ENCODE results near the gene CCL28.
"Not testable (repeated sequence)": the region's sequence is repeated elsewhere in the genome, so short reads cannot be mapped to it uniquely, and the experiment has no call there.

The CCL28 gene

GRCh38 chr5:43409809-43410271 lies 2.4 kb downstream of the CCL28 start:
- Histone ChIP-seq H3K4me1 (no peaks in the 10 kb centered on the region), H3K27me3 (no peaks in the 10 kb centered on the region), H3K36me3 (no peaks in the 10 kb centered on the region), H3K4me3 (no peak overlapping the region), H3K27ac (no peak overlapping the region), H3K9me3 (no peaks in the 10 kb centered on the region)
- TF ChIP-seq CTCF (IDR thresholded peaks at IDR 0.05) = no peak
- DNase-seq = no peak
- intact Hi-C loops (cut with DNase I; ENCODE audit: low total_unique reads) = no loop called here

DNA sequence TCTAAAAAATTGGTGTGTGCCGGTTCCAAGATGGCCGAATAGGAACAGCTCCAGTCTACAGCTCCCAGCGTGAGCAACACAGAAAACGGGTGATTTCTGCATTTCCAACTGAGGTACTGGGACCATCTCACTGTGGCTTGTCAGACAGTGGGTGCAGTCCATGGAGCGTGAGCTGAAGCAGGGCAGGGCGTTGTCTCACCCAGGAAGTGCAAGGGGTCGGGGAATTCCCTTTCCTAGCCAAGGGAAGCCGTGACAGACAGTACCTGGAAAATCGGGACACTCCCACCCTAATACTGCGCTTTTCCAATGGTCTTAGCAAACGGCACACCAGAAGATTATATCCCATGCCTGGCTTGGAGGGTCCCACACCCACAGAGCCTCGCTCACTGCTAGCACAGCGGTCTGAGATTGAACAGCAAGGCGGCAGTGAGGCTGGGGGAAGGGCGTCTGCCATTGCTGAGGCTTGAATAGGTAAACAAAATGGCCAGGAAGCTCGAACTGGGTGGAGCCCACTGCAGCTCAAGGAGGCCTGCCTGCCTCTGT lies 9.6 kb downstream of the CCL28 start:
- DNase-seq; H3K27ac ChIP-seq; H3K36me3 ChIP-seq; H3K27me3 ChIP-seq; H3K4me1 ChIP-seq; H3K9me3 ChIP-seq; H3K4me3 ChIP-seq; intact Hi-C loops (cut with DNase I; ENCODE audit: low total_unique reads): not testable (repeated sequence)

- DNase-seq = no peak
- Histone ChIP-seq H3K4me3 (no peak overlapping the region), H3K4me1 (peaks cover 0 to 5% (median 0%) of the 10 kb centered on the region in 4 donors), H3K36me3 (no peaks in the 10 kb centered on the region), H3K27me3 (no peaks in the 10 kb centered on the region), H3K9me3 (no peaks in the 10 kb centered on the region), H3K27ac (no peak overlapping the region)
- intact Hi-C loops (cut with DNase I; ENCODE audit: low total_unique reads) = no loop called here
- no peak for TF ChIP-seq CTCF (IDR thresholded peaks at IDR 0.05)
Observed at GRCh38 chr5:43401827-43402226, 10.4 kb downstream of the CCL28 start.

DNA sequence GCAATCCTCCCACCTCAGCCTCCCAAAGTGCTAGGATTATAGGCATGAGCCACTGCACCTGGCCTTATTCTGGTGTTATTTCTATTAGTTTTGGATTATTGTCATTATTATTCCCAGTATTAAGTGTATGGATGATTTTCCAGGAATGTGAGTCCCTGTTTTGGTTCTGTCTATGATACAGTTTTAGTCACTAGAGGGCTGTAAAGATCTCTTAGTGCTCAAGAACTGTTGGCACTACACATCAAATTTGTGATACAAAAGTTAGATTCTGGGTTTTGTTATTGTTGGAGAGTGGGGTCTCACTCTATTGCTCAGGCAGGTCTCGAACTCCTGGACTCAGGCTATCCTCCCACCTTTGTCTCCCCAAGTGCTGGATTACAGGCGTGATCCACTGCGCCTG lies 12.1 kb downstream of the CCL28 start:
- intact Hi-C loops (cut with DNase I; ENCODE audit: low total_unique reads) = no loop called here
- Histone ChIP-seq H3K9me3 (no peaks in the 10 kb centered on the region), H3K4me3 (no peak overlapping the region), H3K27ac (no peak overlapping the region), H3K27me3 (no peaks in the 10 kb centered on the region), H3K4me1 (peaks cover 0 to 5% (median 0%) of the 10 kb centered on the region in 4 donors), H3K36me3 (no peaks in the 10 kb centered on the region)
- TF ChIP-seq CTCF (IDR thresholded peaks at IDR 0.05) = no peak
- no peak for DNase-seq

GRCh38 chr5:43396762-43397304 lies 15.4 kb downstream of the CCL28 start:
- H3K36me3 ChIP-seq = no peaks in the 10 kb centered on the region
- H3K4me3 ChIP-seq = peak overlapping the region; percentile 50 to 61
- intact Hi-C loops (cut with DNase I; ENCODE audit: low total_unique reads) = no loop called here
- no peak for TF ChIP-seq CTCF (IDR thresholded peaks at IDR 0.05)
- DNase-seq = peak; percentile 24 to 77
- H3K4me1 ChIP-seq = peaks cover 0 to 5% (median 0%) of the 10 kb centered on the region in 4 donors
- no peaks in the 10 kb centered on the region for H3K27me3 ChIP-seq
- H3K9me3 ChIP-seq = no peaks in the 10 kb centered on the region
- H3K27ac ChIP-seq = peak overlapping the region; percentile 47 to 65

GRCh38 chr5:43390471-43390870 lies 21.7 kb downstream of the CCL28 start:
- no peak overlapping the region for H3K27ac ChIP-seq
- TF ChIP-seq CTCF (IDR thresholded peaks at IDR 0.05) = no peak
- H3K27me3 ChIP-seq = no peaks in the 10 kb centered on the region
- peaks cover 0 to 14% (median 0%) of the 10 kb centered on the region in 3 donors for H3K36me3 ChIP-seq
- no peaks in the 10 kb centered on the region for H3K9me3 ChIP-seq
- no peak overlapping the region for H3K4me3 ChIP-seq
- peaks cover 0 to 3% (median 0%) of the 10 kb centered on the region in 4 donors for H3K4me1 ChIP-seq
- intact Hi-C loops (cut with DNase I; ENCODE audit: low total_unique reads) = no loop called here
- DNase-seq = no peak

Measured in tibial artery (tissue), 4 donors.